WTC11 (cell line): ENCODE data around the gene POU3F4.

Source experiments
- CBFB ChIP-seq: sonication (generic); formaldehyde crosslinking; IDR thresholded peaks from 2 replicates; pipeline ENCODE4 v1.8.1; 2022; ENCODE audit warnings: mild to moderate bottlenecking, low read depth, missing genetic modification reagents
- CTCF ChIP-seq: fragments of 200-600 bp; IDR thresholded peaks from 2 replicates; pipeline ENCODE4 v1.8.0; 2022; ENCODE audit warnings: antibody characterized with exemption
- JUN ChIP-seq: sonication (generic); formaldehyde crosslinking; IDR thresholded peaks from 2 replicates; pipeline ENCODE4 v1.8.0; 2023; ENCODE audit warnings: mild to moderate bottlenecking, missing genetic modification reagents
- NR1H2 ChIP-seq: sonication (generic); formaldehyde crosslinking; IDR thresholded peaks from 2 replicates; pipeline ENCODE4 v1.9.0; 2021; ENCODE audit warnings: mild to moderate bottlenecking, moderate library complexity, missing genetic modification reagents
- TCF7 ChIP-seq: sonication (generic); formaldehyde crosslinking; IDR thresholded peaks from 2 replicates; pipeline ENCODE4 v1.8.0; 2022; ENCODE audit warnings: mild to moderate bottlenecking, low read depth, missing genetic modification reagents, moderate library complexity
- ZNF281 ChIP-seq: sonication (generic); formaldehyde crosslinking; IDR thresholded peaks from 2 replicates; pipeline ENCODE4 v1.8.0; 2023; ENCODE audit warnings: mild to moderate bottlenecking, missing genetic modification reagents
- ZNF317 ChIP-seq: sonication (generic); formaldehyde crosslinking; IDR thresholded peaks from 2 replicates; pipeline ENCODE4 v1.8.1; 2023; ENCODE audit warnings: low read depth, mild to moderate bottlenecking, moderate library complexity, missing genetic modification reagents, borderline replicate concordance

GRCh38 chrX:83512111-83512510 is 4.0 kb downstream of the POU3F4 start:
- TF ChIP-seq TCF7 (CRISPR knock-in tag) (no peak), CTCF (no peak), ZNF317 (CRISPR knock-in tag) (no peak), NR1H2 (no peak), CBFB (CRISPR knock-in tag) (no peak), JUN (CRISPR knock-in tag) (no peak), ZNF281 (CRISPR knock-in tag) (no peak)
